Non-pigmented ciliary epithelial cell (primary cell): ENCODE data around the gene RIMS1.
A peak's percentile ranks its signal among the peaks of the same experiment; 100 is the strongest.

Experiments
- DNase-seq: peaks from one replicate; pipeline ENCODE4 v3.0.0-alpha.2; 2010; ENCODE audit warnings: low read depth

Gene RIMS1

DNA sequence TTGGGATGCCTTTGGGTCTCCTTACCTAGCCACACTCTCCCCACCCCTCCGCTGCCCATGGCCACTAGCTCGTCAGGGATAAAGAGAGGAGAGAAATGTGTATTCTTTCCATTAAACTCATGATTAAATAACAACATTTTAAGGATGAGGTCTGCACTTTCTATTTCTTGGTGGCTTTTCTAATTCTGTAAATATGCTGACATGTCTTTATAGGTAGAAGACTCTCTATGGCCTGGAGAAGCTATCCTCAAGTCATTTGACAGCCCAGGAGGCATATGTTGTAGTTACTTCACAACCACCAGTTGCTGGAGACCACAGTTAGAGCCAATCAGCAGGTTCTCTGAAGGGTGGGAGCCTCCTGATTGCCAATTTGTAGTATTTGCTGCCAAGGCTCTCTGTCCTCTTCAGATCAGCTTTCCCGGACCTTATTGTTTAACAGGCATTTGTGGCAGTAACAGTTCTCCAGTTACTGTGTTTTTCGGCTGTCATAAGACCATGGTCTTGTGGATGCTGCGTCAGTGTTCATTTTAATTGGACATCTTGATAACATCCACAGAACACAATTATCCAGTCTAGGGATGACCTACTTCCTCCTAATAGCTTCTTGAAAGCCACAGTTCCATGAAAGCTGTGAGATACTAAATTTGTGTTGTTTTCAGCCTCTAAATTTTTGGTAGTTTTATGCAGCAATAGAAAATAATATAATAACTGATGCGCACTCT lies 530.6 kb downstream of the RIMS1 start:
- DNase-seq, result no peak

DNA sequence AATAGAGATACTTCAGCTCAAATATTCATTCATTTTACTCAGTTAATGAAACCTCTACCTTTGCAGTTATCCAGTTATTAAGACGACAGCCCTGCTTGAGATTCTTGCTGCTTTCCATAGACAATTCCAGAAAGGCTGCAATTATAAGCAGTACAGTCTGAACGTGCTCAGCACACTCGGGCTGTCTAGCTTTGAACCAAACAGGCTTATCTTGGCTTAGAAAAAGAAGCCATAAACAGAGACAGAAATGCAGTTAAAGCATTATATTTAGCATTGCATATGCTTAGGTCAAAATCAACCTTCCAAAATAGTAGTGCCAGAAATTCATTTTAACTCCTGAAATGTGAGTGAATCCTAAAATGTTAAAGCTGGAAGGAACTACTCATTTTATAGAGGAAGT lies 531.4 kb downstream of the RIMS1 start:
- DNase-seq, result no peak

DNA sequence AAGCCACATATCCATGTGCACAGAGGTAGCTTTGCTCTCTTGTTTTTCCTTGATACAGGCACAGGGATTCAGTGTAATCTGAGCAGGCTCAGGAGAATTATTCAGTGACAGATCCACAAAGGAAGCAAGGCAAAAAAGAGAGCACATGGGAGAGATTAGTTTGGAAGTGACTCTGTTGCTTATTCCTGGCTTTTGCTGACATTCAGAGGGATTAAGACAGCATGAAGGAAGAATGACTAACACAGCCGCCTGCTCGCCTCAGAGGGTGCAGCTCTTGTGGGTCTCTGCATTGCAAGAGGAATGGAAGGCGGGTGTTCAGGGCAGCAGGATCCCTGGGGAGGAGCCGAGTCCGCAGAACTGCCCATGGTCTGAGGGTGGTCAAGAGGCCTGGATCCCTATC lies 532.1 kb downstream of the RIMS1 start:
- DNase-seq, result peak; percentile 79

DNA sequence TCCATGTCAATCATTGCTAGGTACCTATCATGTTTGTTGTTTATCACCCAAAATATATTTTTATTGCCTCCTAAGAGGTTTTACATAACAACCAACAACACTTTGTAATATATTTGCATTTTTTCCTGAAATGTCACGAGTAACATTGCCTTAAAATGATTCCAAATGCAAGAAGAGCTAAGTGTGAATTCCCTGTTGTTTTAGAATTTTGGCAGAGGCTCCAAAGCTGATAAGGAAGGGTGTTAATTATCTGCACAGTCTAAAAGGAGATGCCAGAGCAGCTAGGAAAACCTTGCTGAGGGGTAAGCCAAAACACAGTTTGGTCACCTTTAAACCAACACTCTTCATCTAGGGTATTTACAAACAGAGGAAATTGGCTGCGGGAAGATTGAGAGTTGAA lies 533.6 kb downstream of the RIMS1 start:
- no peak for DNase-seq

DNA sequence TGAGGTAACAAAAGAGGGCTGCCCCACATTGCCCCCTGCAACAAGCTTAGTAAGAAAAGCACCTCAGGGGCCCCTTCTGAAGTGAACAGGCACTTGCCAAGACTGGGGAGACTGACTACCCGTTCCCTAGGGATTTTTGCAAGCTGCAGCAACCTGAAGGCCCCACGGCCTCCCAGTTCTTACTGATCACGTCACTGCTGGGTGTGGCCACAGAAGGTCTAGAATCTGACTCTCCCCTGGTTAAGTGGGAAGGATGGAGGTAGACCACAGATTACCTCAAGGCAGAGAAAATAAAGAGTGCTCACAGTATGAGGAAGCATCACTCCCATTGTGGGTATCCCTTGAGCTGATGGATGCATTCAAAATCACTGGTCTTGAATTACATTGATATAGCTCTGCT lies 534.1 kb downstream of the RIMS1 start:
- DNase-seq, result no peak

DNA sequence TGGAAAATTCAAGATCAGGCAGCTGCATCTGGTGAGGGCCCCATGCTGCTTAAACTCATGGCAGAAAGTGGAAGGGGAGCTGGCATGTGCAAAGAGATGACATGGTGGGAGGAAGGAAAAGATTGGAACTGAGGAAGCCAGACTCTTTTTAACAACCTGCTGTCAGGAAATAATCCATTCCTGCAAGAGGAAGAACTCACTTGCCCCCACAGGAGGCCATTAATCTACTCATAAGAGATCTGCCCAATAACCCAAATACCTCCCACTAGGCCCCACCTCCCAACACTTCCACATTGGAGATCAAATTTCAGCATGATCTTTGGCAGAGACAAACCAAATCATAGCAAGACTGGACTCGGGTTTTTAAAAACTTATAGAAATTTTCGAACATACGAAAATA lies 535.0 kb downstream of the RIMS1 start:
- no peak for DNase-seq

DNA sequence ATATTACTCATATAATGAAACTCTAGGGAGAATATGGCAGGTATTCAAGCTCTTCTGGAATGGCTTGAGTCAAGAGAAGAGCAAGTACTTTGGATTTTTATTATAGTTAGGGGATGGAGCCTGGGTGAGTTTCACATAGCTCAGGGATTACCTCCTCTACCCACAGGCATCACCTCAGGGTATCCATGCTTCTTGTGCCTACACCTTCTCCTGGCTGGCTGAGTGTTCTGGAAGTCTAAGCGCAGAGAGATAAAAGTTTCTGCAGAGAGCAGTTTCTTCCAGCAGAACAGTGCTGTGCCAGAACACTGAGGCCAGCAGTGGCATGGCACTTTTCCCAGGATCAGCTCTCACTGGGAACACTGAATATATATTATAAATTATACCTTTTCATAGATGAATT lies 535.8 kb downstream of the RIMS1 start:
- no peak for DNase-seq

DNA sequence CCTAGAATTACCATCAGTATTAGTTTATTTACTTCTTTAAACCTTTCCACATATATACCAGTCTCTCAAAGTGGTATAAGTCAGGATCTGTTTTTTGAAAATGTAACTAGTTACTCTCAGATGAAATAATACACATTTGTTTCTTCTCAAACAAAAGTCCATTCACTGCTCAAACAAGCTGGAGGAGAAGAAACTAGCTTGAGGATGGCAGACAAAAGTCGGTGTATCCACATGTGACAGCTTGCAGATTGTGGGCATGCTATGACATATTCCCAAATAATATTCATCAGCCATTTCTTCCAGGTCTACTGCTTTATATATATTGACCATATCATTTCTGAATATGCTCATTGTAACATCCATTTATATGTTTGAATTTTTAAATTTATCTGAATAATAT lies 538.1 kb downstream of the RIMS1 start:
- DNase-seq, result no peak

DNA sequence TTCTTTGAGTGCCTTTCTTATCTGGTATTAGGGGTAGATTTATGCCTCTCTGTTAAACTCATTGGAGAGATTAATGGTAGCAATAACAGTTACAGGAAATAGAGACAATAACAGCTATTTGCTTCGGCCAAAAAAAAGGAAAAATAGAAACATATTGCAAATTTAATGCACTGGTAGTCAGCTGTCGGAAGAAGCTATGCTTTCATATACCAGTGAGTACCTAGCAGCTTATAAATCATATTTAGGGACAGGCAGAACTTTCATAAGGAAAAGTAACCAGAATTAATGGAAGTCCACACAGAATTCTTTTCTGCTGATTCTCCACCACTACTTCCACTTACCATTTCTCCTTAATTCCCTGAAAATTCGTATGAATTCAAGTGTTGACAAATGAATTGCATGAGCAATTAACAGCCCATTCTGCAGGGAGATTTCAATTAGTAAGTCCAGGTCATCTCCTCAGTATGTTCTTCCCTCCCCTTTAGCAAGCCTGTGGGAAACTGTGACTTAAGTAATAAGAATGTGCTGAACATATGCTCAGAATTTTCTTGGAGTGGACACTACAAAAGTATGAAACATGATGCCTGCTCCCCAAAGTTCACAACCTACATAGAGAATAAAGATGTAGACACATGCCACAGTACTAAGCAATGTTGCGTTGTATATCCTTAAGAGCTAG lies 538.8 kb downstream of the RIMS1 start:
- peak; percentile 85 for DNase-seq

DNA sequence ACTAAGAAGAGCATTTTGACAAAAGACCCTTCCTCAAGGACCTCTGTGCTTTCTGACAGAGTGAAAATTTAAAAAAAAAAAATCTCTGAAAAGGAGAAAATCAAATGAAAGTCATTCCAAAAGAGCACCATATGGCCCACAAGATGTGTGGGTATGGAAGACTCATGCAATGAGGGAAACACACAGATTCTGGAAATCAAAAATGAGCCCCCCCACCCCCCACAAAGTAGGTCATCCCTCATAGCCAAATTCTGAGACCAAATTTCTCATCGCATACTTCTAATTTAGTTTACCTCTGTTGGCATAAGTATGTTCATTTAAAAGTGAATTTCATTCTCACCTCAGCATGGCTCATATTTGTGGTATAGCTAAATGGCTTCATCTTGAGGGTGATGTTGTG lies 554.3 kb downstream of the RIMS1 start:
- no peak for DNase-seq

DNA sequence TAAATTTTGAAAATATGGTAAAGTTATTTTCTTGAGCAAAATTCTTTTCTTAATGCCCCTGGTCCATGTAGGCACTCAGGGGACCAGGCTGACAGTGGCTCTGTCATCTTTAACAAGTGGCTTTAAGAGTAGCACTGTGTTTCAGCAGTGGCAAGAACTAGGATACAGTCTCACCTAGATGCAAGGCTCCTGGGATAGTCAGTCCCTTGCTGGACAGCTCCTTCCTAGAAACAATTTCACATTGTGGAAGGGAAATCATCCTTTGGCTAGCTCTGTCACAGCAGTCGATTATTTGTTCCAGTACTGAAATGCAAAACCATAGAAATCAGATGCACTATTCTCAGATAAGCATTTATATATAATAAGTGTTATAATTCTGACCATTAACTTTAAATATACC lies 560.1 kb downstream of the RIMS1 start:
- DNase-seq, result no peak
